Medulla oblongata (tissue), 1 donor: ENCODE results near the gene XKR3.
"Not testable (repeated sequence)": the region's sequence is repeated elsewhere in the genome, so short reads cannot be mapped to it uniquely, and the experiment has no call there.

Experiments
- DNase-seq: peaks from one replicate; pipeline ENCODE4 v3.0.0-alpha.2; 2015; ENCODE audit errors: extremely low spot score

XKR3 gene

DNA sequence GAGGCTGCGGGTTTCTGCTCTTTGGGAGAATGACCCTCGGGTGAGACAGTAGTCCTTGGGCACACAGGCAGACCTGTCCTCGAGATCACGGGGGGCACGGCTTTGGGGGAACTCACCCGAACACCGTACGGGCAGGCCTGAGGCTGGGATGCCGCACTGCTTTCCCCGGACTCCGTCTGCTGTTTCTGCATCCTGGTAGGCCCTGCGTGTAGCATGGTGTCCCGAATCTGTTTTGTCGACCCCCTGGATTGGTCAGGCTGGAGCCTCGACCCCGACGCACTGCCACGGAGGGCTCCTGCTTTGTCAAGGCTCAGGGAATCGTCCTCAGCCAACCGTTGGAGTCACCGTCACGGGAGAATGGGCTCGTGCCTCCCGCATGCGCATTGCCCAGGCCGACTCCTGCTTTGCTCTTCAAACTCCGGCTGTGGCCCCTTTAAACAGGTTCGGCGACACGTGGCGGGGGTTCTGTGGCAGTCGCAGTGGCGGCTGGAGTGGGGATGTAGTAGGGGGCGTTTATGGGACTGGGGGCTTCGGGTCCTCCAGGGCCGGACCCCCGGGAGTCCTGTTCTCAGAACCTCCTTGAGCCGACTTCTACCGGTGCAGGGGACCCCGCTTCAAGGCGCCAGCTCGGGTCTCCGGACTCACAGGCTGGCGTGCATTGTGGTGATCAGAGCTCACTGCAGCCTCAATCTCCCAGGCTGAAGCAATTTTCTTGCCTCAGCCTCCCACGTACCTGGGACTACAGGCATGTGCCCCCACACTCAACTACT lies 76.9 kb downstream of the XKR3 start:
- not testable (repeated sequence) for DNase-seq

DNA sequence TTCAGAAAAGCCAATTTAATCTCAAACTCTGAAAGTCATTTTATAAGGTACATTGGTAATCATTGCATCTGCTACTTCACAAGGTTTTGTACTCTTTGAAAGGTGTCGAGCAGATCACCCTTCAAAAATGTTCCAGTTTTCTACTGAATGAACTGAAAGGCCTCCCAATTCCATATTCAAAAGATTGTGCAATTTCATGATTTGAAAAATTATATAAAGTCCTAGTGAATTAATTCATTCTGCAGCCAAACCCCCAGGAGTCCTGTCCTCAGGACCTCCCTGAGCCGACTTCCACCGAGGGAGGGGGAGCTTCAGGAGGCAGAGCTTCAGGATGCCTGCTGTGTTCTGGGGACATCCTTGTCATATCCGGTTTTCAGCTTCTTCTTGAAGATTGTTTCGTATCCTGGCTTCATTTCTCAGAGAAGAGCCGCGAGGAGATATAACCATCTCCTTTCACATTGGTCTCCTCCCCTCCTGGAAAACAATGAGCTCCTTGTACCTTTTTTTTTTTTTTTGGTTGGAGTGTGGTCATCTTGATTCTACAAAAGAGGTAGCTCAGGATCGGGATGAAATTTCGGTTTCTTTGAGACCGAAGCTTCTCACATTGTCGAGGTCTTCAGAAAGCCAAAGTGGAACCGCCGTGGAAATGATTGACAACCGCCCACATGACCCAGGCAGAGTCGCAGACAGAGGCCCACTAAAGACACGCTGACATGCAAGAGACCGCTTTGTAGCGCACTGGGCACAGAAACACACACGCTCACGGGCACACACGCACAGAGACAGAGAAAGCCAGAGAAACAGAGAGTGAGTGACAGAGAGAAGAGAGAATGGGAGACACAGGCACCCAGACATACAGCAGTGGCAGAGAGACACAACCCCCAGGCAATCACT lies 77.7 kb downstream of the XKR3 start:
- DNase-seq: not testable (repeated sequence)

GRCh38 chr22:16734271-16734670 lies 90.9 kb downstream of the XKR3 start:
- DNase-seq: not testable (repeated sequence)
